ENCODE data around the gene ZNF280A.

GRCh38 chr22:22520667-22521602 is 865 bp upstream of the ZNF280A start:
- TF ChIP-seq JUN (IDR thresholded peaks at IDR 0.05; ENCODE audit: borderline replicate concordance, insufficient read depth, insufficient read length, low read depth): peak; percentile 3
- no peak for TF ChIP-seq CTCF (IDR thresholded peaks at IDR 0.05; ENCODE audit: extremely low read depth in 1 of 2, insufficient read depth in 1 of 2, low read depth in 1 of 2, low read length in 2 of 2)
- TF ChIP-seq POLR2A (IDR thresholded peaks at IDR 0.05; ENCODE audit: low read depth, low read length): no peak
- no peak for TF ChIP-seq MAX (IDR thresholded peaks at IDR 0.05; ENCODE audit: insufficient read depth, insufficient read length)
- TF ChIP-seq FOS (IDR thresholded peaks at IDR 0.05; ENCODE audit: borderline replicate concordance, insufficient read depth, low read length): peak; percentile 50
- no peak for TF ChIP-seq POLR2AphosphoS5 (IDR thresholded peaks at IDR 0.05; ENCODE audit: insufficient read depth, low read depth, low read length)
